Measurements from ENCODE around the gene CRTAP.
"Not testable (repeated sequence)": the region's sequence is repeated elsewhere in the genome, so short reads cannot be mapped to it uniquely, and the experiment has no call there.

CRTAP gene

GRCh38 chr3:33181641-33182040 is 67.8 kb downstream of the CRTAP start:
- DNase-seq = not testable (repeated sequence)

- no peak for DNase-seq
Measured at GRCh38 chr3:33184863-33185262, 71.0 kb downstream of the CRTAP start.

- DNase-seq = no peak
Measured at GRCh38 chr3:33186524-33187367, 72.9 kb downstream of the CRTAP start.

GRCh38 chr3:33187368-33187634 is 73.5 kb downstream of the CRTAP start:
- DNase-seq = no peak

GRCh38 chr3:33194303-33194702 is 80.5 kb downstream of the CRTAP start:
- no peak for DNase-seq

GRCh38 chr3:33196538-33196937 is 82.7 kb downstream of the CRTAP start:
- no peak for DNase-seq

Data from activated effector memory CD4-positive, alpha-beta T cell treated with anti-CD3 and anti-CD28 coated beads, Interleukin-2, amount 50 U/mL, for 16 hours (primary cell).